HepG2 (cell line): ENCODE measurements around the gene CCL16. TPM values are rescaled to one million over a fixed set of nuclear protein-coding genes. Genes with fewer than 3 reads are reported as not detected.

Experiments
- ATAC-seq: fragments of 200-7000 bp; cut with Tn5 transposase; 3 replicates; pipeline ENCODE4 v1.9.1; 2020; ENCODE audit warnings: mild to moderate bottlenecking, moderate library complexity
- BruUV-seq: library from RNA; stranded (reverse); fragments of 400-500 nt; replicated peaks from 2 replicates; lab custom pipeline; 2021; lab: Mats Ljungman, UMichigan
- CTCF ChIA-PET: fragments of 300-600 bp; formaldehyde crosslinking; extraction: SDS; loops from one replicate; lab custom pipeline; 2021; ENCODE audit warnings: low total read pairs, inconsistent platforms, low intra/inter-chr PET ratio; lab: Yijun Ruan, JAX
- POLR2A ChIA-PET: fragments of 350-600 bp; sonication (Branson Sonifier 250); formaldehyde crosslinking; loops from one replicate; lab custom pipeline; 2020; ENCODE audit warnings: antibody characterized with exemption, inconsistent platforms; lab: Yijun Ruan, JAX
- DNase-seq: peaks from one replicate; pipeline ENCODE4 v3.0.0-alpha.2; 2015; ENCODE audit warnings: low spot score
- FAIRE-seq: peaks from 3 replicates; lab custom pipeline; 2011; peaks lifted over from hg19 to GRCh38; lab: Jason Lieb, UNC
- H2AFZ ChIP-seq: one replicate; pipeline ENCODE4 v1.6.1; 2011; ENCODE audit warnings: low read length, inconsistent platforms
- H3K27ac ChIP-seq: fragments of 300-600 bp; 3 replicates; pipeline ENCODE4 v1.8.0; 2011; ENCODE audit warnings: mixed run types, mild to moderate bottlenecking, mixed read lengths, low read length, inconsistent platforms; ENCODE audit not compliant: insufficient read depth; ENCODE audit errors: extremely low read length
- H3K27me3 ChIP-seq, 2 experiments: fragments of 200-600 bp in 1 of 2; 2 replicates in 1 of 2; 3 replicates in 1 of 2; pipeline versions ENCODE4 v1.6.0 to v1.8.0; 2011; ENCODE audit warnings: low read length in 2 of 2, mild to moderate bottlenecking in 2 of 2, moderate library complexity in 2 of 2, inconsistent platforms in 1 of 2; ENCODE audit not compliant: insufficient read depth in 2 of 2, control insufficient read depth in 1 of 2
- H3K36me3 ChIP-seq, 2 experiments: fragments of 200-600 bp in 1 of 2; replicated peaks in 1 of 2; 2 replicates in 1 of 2; 3 replicates in 1 of 2; pipeline versions ENCODE4 v1.5.1 to v1.8.0; 2011; ENCODE audit warnings: low read length in 2 of 2, inconsistent platforms in 1 of 2; ENCODE audit not compliant: insufficient read depth in 2 of 2, control insufficient read depth in 1 of 2
- H3K4me1 ChIP-seq: 2 replicates; pipeline ENCODE4 v1.5.1; 2012; ENCODE audit warnings: low read length, inconsistent platforms; ENCODE audit not compliant: insufficient read depth
- H3K4me2 ChIP-seq: 2 replicates; pipeline ENCODE4 v1.6.0; 2011; ENCODE audit warnings: low read depth, low read length, inconsistent platforms
- H3K4me3 ChIP-seq, 3 experiments: fragments of 200-600 bp in 1 of 3; sonication (generic), shearing (Covaris generic) in 1 of 3; replicated peaks in 1 of 3; 2 replicates each; pipeline ENCODE4 v1.5.1; 2011 to 2016; ENCODE audit warnings: low read length in 3 of 3, inconsistent platforms in 2 of 3, low read depth in 2 of 3, mild to moderate bottlenecking in 2 of 3, control low read depth in 1 of 3, mixed read lengths in 1 of 3; ENCODE audit not compliant: insufficient read depth in 1 of 3
- H3K79me2 ChIP-seq: one replicate; pipeline ENCODE4 v1.6.1; 2011; ENCODE audit warnings: low read length, inconsistent platforms; ENCODE audit not compliant: insufficient read depth
- H3K9ac ChIP-seq: 2 replicates; pipeline ENCODE4 v1.6.0; 2011; ENCODE audit warnings: mild to moderate bottlenecking, low read depth, low read length, inconsistent platforms; ENCODE audit not compliant: insufficient read depth
- H3K9me3 ChIP-seq: 2 replicates; pipeline ENCODE4 v1.5.1; 2012; ENCODE audit warnings: mild to moderate bottlenecking, low read length
- H4K20me1 ChIP-seq: 2 replicates; pipeline ENCODE4 v1.6.0; 2011; ENCODE audit warnings: inconsistent platforms, mild to moderate bottlenecking, low read length, moderate library complexity; ENCODE audit not compliant: insufficient read depth
- CBFB ChIP-seq: sonication (generic); formaldehyde crosslinking; IDR thresholded peaks from 2 replicates; pipeline ENCODE4 v1.4.0; 2020; ENCODE audit warnings: missing genetic modification reagents
- EZH2 ChIP-seq: conservative IDR thresholded peaks from 2 replicates; pipeline ENCODE4 v1.6.1; 2012; ENCODE audit warnings: mild to moderate bottlenecking, low read depth, low read length, moderate library complexity
- GPN1 ChIP-seq: sonication (generic); formaldehyde crosslinking; IDR thresholded peaks from 2 replicates; pipeline ENCODE4 v1.5.1; 2020; ENCODE audit warnings: missing genetic modification reagents, borderline replicate concordance
- KMT2B ChIP-seq: IDR thresholded peaks from 2 replicates; pipeline ENCODE4 v1.6.1; 2016; ENCODE audit warnings: missing genetic modification reagents, missing compliant biosample characterization
- ZNF143 ChIP-seq: sonication (generic); formaldehyde crosslinking; IDR thresholded peaks from 2 replicates; pipeline ENCODE4 v1.4.0; 2020; ENCODE audit warnings: missing genetic modification reagents
- ZNF275 ChIP-seq: sonication (generic); formaldehyde crosslinking; IDR thresholded peaks from 2 replicates; pipeline ENCODE4 v1.8.0; 2022; ENCODE audit warnings: missing genetic modification reagents, mild to moderate bottlenecking, inconsistent platforms, borderline replicate concordance
- ZNF496 ChIP-seq: sonication (generic); formaldehyde crosslinking; IDR thresholded peaks from 2 replicates; pipeline ENCODE4 v1.8.1; 2023; ENCODE audit warnings: mild to moderate bottlenecking, moderate library complexity, missing genetic modification reagents; ENCODE audit not compliant: insufficient replicate concordance
- ZNF776 ChIP-seq: sonication (generic); formaldehyde crosslinking; IDR thresholded peaks from 2 replicates; pipeline ENCODE4 v1.4.0; 2020; ENCODE audit warnings: mild to moderate bottlenecking, missing genetic modification reagents
- ZNF839 ChIP-seq: sonication (generic); formaldehyde crosslinking; IDR thresholded peaks from 2 replicates; pipeline ENCODE4 v1.4.0; 2020; ENCODE audit warnings: missing genetic modification reagents, mild to moderate bottlenecking, borderline replicate concordance
- ZNF850 ChIP-seq: sonication (generic); formaldehyde crosslinking; conservative IDR thresholded peaks from 2 replicates; pipeline ENCODE4 v1.9.0; 2021; ENCODE audit warnings: mild to moderate bottlenecking, missing genetic modification reagents
- in situ Hi-C: cut with HindIII; loops from 2 replicates; pipeline ENCODE4 v1.10.0; 2017; ENCODE audit warnings: low pct_unique_long_range_greater_than_20kb; ENCODE audit not compliant: extremely low pct_ligation_motif_present
- intact Hi-C: fragments of 100-400 bp; cut with micrococcal nuclease; formaldehyde crosslinking; loops from one replicate; pipeline ENCODE4 v1.10.0; 2022; ENCODE audit not compliant: unreplicated experiment
- polyA plus RNA-seq, 8 experiments: library from polyadenylated mRNA; depleted of rRNA in 3 of 8; stranded (reverse) in 7 of 8; unstranded in 1 of 8; fragments of >200 nt; fragmentation: Illumina TruSeq in 4 of 8; extraction: Trizol in 4 of 8; gene quantifications; 2 replicates each; pipeline versions ENCODE4 v1.2.1 to v1.2.3, GENCODE V29; 2011 to 2016; ENCODE audit warnings: low read depth in 4 of 8, missing spikeins in 1 of 8, mixed read lengths in 1 of 8; ENCODE audit not compliant: insufficient read depth in 1 of 8
- total RNA-seq, 5 experiments: library from RNA; depleted of rRNA; stranded (reverse); fragments of >200 nt; fragmentation: Illumina TruSeq; extraction: Trizol; gene quantifications; 2 replicates each; pipeline ENCODE4 v1.2.3, GENCODE V29; 2016; ENCODE audit warnings: low read depth in 1 of 5

CCL16 gene
- total and polyA plus RNA-seq, 2 of the 13 experiments (the other 11 are each of a cell fraction or from before 2014, with no cell fraction given) = 2.0 to 14.7 TPM

GRCh38 chr17:35988164-35988563, 6.9 kb upstream of the CCL16 start:
- DNase-seq = no peak
- peaks cover 6% of the 10 kb centered on the region in 2 experiments; a peak in 4 of 5 replicates for H3K36me3 ChIP-seq
- no peak overlapping the region for H3K9ac ChIP-seq
- ATAC-seq = no peak
- in situ Hi-C loops = no loop called here
- CTCF ChIA-PET = no interaction called here
- H4K20me1 ChIP-seq = no peaks in the 10 kb centered on the region
- POLR2A ChIA-PET = interaction anchor here (1.0 kb wide), 1 partner anchor 13 kb away, joined by 3 read pairs; no protein-coding TSS in a partner anchor
- no peak for FAIRE-seq
- no peaks in the 10 kb centered on the region for H3K79me2 ChIP-seq
- TF ChIP-seq ZNF776 = no peak
- no peak for TF ChIP-seq ZNF143 (CRISPR knock-in tag)
- no peak for TF ChIP-seq KMT2B (CRISPR knock-in tag)
- no peak for TF ChIP-seq ZNF275
- TF ChIP-seq ZNF496 (CRISPR knock-in tag) = no peak
- TF ChIP-seq EZH2 = no peak
- no peak for TF ChIP-seq ZNF839
- no peak for TF ChIP-seq GPN1 (CRISPR knock-in tag)
- no peak for TF ChIP-seq ZNF850
- TF ChIP-seq CBFB (CRISPR knock-in tag) = no peak
- BruUV-seq = no TSS peak
- no peak overlapping the region for H2AFZ ChIP-seq
- peaks cover 49% of the 10 kb centered on the region for H3K4me1 ChIP-seq
- H3K4me3 ChIP-seq = no peak overlapping the region
- no peaks in the 10 kb centered on the region for H3K9me3 ChIP-seq
- intact Hi-C loops = no loop called here
- H3K27me3 ChIP-seq = no peaks in the 10 kb centered on the region
- no peak overlapping the region for H3K4me2 ChIP-seq
- H3K27ac ChIP-seq = no peak overlapping the region
